GM12892 (cell line): Measurements from ENCODE around the gene GREB1.

Experiments
- POLR2A ChIP-seq: IDR thresholded peaks from 2 replicates; pipeline ENCODE4 v1.6.1; 2011; ENCODE audit warnings: low read depth, low read length, control low read depth
- POLR2AphosphoS5 ChIP-seq: IDR thresholded peaks from 2 replicates; pipeline ENCODE4 v1.6.1; 2011; ENCODE audit warnings: low read depth, low read length, control low read depth

DNA sequence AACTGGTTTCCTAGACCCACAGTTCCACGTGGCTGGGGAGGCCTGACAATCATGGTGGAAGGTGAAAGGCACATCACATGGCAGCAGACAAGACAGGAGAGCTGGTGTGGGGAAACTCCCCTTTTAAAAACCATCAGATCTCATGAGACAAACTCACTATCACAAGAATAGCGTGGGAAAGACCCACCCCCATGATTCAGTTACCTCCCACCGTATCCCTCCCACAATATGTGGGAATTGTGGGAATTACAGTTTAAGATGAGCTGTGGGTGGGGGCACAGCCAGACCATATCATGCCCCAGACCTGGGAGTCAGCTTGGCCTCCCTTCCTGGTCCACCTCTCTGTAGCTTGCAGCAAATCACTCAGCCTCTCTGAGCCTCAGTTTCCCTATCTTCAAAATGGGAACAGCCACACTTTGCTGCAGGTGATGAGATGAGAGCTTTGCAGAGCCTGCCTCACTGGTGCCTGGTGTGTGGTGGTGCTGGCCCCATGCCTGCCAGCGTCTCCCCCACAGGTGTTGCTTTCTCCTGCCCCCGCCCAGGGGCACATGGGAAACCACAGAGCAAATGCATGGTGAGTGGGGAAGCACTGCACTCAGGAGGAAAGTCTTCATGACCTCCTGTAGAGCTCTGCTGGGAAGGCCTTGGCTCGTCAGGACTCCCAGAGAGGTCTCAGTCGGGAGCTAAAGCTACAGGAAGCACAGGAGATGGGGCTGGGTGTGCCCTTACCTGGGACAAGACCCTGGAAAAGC, 31.1 kb downstream of the GREB1 start:
- TF ChIP-seq POLR2A (no peak), POLR2AphosphoS5 (no peak)
